Endometrial microvascular endothelial cells (primary cell): ENCODE measurements around the gene ZBTB7C. TPM values are rescaled to one million over a fixed set of nuclear protein-coding genes. Genes with fewer than 3 reads are reported as not detected.
"Not testable (repeated sequence)": the region's sequence is repeated elsewhere in the genome, so short reads cannot be mapped to it uniquely, and the experiment has no call there.

Source experiments
- in situ Hi-C: cut with HindIII; loops from 2 replicates; pipeline ENCODE4 v1.10.0; 2017; ENCODE audit warnings: low sequenced_read_pairs, low pct_unique_long_range_greater_than_20kb; ENCODE audit errors: inconsistent ontology term
- total RNA-seq: library from RNA; depleted of rRNA; stranded (reverse); fragments of >200 nt; gene quantifications from one replicate; pipeline ENCODE4 v1.2.3, GENCODE V29; 2015; ENCODE audit errors: inconsistent ontology term

ZBTB7C gene
- total RNA-seq, 1 donor from 2014 or later, result not detected

- in situ Hi-C loops, result no loop called here
These were observed 118.8 kb downstream of the ZBTB7C start for GRCh38 chr18:48290162-48290926.

GRCh38 chr18:48284743-48285142, 124.4 kb downstream of the ZBTB7C start:
- in situ Hi-C loops, result no loop called here

- in situ Hi-C loops, result not testable (repeated sequence)
These were observed 125.2 kb downstream of the ZBTB7C start for GRCh38 chr18:48284011-48284410.

GRCh38 chr18:48281460-48281859, 127.7 kb downstream of the ZBTB7C start:
- in situ Hi-C loops, result not testable (repeated sequence)

GRCh38 chr18:48279312-48279711, 129.9 kb downstream of the ZBTB7C start:
- in situ Hi-C loops, result no loop called here

- in situ Hi-C loops, result no loop called here
These were observed 131.1 kb downstream of the ZBTB7C start for GRCh38 chr18:48278081-48278480.

- in situ Hi-C loops, result no loop called here
These were observed 134.9 kb downstream of the ZBTB7C start for GRCh38 chr18:48274301-48274700.

- in situ Hi-C loops, result no loop called here
These were observed 138.3 kb downstream of the ZBTB7C start for GRCh38 chr18:48270929-48271328.

- in situ Hi-C loops, result no loop called here
These were observed 143.9 kb downstream of the ZBTB7C start for GRCh38 chr18:48265328-48265727.

GRCh38 chr18:48263914-48264902, 145.0 kb downstream of the ZBTB7C start:
- in situ Hi-C loops, result no loop called here

- in situ Hi-C loops, result no loop called here
These were observed 145.9 kb downstream of the ZBTB7C start for GRCh38 chr18:48263192-48263853.

- in situ Hi-C loops, result no loop called here
These were observed 148.9 kb downstream of the ZBTB7C start for GRCh38 chr18:48260237-48260636.

GRCh38 chr18:48256848-48257247, 152.3 kb downstream of the ZBTB7C start:
- in situ Hi-C loops, result no loop called here

GRCh38 chr18:48254077-48254602, 155.0 kb downstream of the ZBTB7C start:
- in situ Hi-C loops, result no loop called here

GRCh38 chr18:48252525-48252924, 156.7 kb downstream of the ZBTB7C start:
- in situ Hi-C loops, result no loop called here

- in situ Hi-C loops, result no loop called here
These were observed 158.3 kb downstream of the ZBTB7C start for GRCh38 chr18:48250918-48251317.

- in situ Hi-C loops, result no loop called here
These were observed 158.7 kb downstream of the ZBTB7C start for GRCh38 chr18:48250362-48250907.

GRCh38 chr18:48249854-48250253, 159.3 kb downstream of the ZBTB7C start:
- in situ Hi-C loops, result no loop called here

- in situ Hi-C loops, result no loop called here
These were observed 164.7 kb downstream of the ZBTB7C start for GRCh38 chr18:48244530-48244929.
